HEK293 (cell line): Measurements from ENCODE around the gene CDC42EP3.

Experiments
- YY1 ChIP-seq: fragments of 450-650 bp; formaldehyde crosslinking; IDR thresholded peaks from 2 replicates; pipeline ENCODE4 v1.5.1; 2018; ENCODE audit warnings: missing biosample characterization, missing genetic modification characterization
- ZNF146 ChIP-seq: fragments of 450-650 bp; formaldehyde crosslinking; IDR thresholded peaks from 2 replicates; pipeline ENCODE4 v1.5.1; 2016; ENCODE audit warnings: missing biosample characterization, missing genetic modification characterization
- ZNF426 ChIP-seq: fragments of 450-650 bp; formaldehyde crosslinking; IDR thresholded peaks from 2 replicates; pipeline ENCODE4 v1.5.1; 2017; ENCODE audit warnings: missing biosample characterization, missing genetic modification characterization, mild to moderate bottlenecking, inconsistent platforms, moderate library complexity
- ZNF596 ChIP-seq: fragments of 450-650 bp; IDR thresholded peaks from 2 replicates; pipeline ENCODE4 v1.5.0; 2018; ENCODE audit warnings: missing biosample characterization, mild to moderate bottlenecking, missing genetic modification characterization, moderate library complexity
- ZNF843 ChIP-seq: fragments of 450-650 bp; formaldehyde crosslinking; IDR thresholded peaks from 2 replicates; pipeline ENCODE4 v1.5.1; 2016; ENCODE audit warnings: missing biosample characterization, missing genetic modification characterization
- TF ChIP-seq, protein P1 (sequence below): fragments of 450-650 bp; formaldehyde crosslinking; IDR thresholded peaks from 2 replicates; pipeline ENCODE4 v1.5.1; 2016; ENCODE audit warnings: missing biosample characterization, missing genetic modification characterization

- TF ChIP-seq ZNF596 (tag by site-specific recombination) (no peak), ZNF426 (tag by site-specific recombination) (no peak), ZNF146 (tag by site-specific recombination) (no peak), ZNF843 (tag by site-specific recombination) (no peak), YY1 (tag by site-specific recombination) (no peak)
- TF ChIP-seq, protein P1, sequence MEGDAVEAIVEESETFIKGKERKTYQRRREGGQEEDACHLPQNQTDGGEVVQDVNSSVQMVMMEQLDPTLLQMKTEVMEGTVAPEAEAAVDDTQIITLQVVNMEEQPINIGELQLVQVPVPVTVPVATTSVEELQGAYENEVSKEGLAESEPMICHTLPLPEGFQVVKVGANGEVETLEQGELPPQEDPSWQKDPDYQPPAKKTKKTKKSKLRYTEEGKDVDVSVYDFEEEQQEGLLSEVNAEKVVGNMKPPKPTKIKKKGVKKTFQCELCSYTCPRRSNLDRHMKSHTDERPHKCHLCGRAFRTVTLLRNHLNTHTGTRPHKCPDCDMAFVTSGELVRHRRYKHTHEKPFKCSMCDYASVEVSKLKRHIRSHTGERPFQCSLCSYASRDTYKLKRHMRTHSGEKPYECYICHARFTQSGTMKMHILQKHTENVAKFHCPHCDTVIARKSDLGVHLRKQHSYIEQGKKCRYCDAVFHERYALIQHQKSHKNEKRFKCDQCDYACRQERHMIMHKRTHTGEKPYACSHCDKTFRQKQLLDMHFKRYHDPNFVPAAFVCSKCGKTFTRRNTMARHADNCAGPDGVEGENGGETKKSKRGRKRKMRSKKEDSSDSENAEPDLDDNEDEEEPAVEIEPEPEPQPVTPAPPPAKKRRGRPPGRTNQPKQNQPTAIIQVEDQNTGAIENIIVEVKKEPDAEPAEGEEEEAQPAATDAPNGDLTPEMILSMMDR (tag by site-specific recombination) = no peak
These were observed 8.1 kb downstream of the CDC42EP3 start for GRCh38 chr2:37663390-37663789.
